GM12878 (cell line): Measurements from ENCODE around the gene RPL21. TPM values are rescaled to one million over a fixed set of nuclear protein-coding genes. Genes with fewer than 3 reads are reported as not detected.

Experiments
- ATAC-seq: fragments of 200-7000 bp; cut with Tn5 transposase; 3 replicates; pipeline ENCODE4 v1.9.1; 2020; ENCODE audit warnings: mild to moderate bottlenecking, moderate library complexity
- BruUV-seq: library from RNA; stranded (reverse); fragments of 400-500 nt; replicated peaks from 2 replicates; lab custom pipeline; 2021; lab: Mats Ljungman, UMichigan
- CTCF ChIA-PET: fragments of 300-600 bp; sonication (Branson Sonifier 250); formaldehyde crosslinking; extraction: SDS; loops from one replicate; lab custom pipeline; 2021; ENCODE audit warnings: inconsistent platforms; lab: Yijun Ruan, JAX
- POLR2A ChIA-PET: fragments of 350-600 bp; formaldehyde crosslinking; extraction: SDS; loops from one replicate; lab custom pipeline; 2021; ENCODE audit warnings: inconsistent platforms; lab: Charles Lee
- RAD21 ChIA-PET: fragments of 300-600 bp; sonication (Branson Sonifier 250); formaldehyde crosslinking; loops from one replicate; lab custom pipeline; 2023; ENCODE audit warnings: antibody characterized with exemption; ENCODE audit not compliant: unreplicated experiment; lab: Charles Lee
- SMC1A ChIA-PET: fragments of 300-600 bp; sonication (Branson Sonifier 250); formaldehyde crosslinking; loops from one replicate; lab custom pipeline; 2023; ENCODE audit not compliant: unreplicated experiment, uncharacterized antibody; lab: Charles Lee
- DNase-seq: peaks from one replicate; pipeline ENCODE4 v3.0.0-alpha.2; 2011; ENCODE audit warnings: low read depth, low spot score
- FAIRE-seq: peaks from 3 replicates; lab custom pipeline; 2011; peaks lifted over from hg19 to GRCh38; lab: Jason Lieb, UNC
- H2AFZ ChIP-seq: 2 replicates; pipeline ENCODE4 v1.6.0; 2011; ENCODE audit warnings: low read depth, low read length, control low read depth; ENCODE audit not compliant: control insufficient read depth
- H3K27ac ChIP-seq: 2 replicates; pipeline ENCODE4 v1.5.1; 2011; ENCODE audit warnings: control low read depth; ENCODE audit not compliant: control insufficient read depth, insufficient read depth
- H3K27me3 ChIP-seq, 2 experiments: replicated peaks in 1 of 2; 2 replicates each; pipeline versions ENCODE4 v1.6.0 to v1.6.1; 2011; ENCODE audit warnings: low read length in 1 of 2; ENCODE audit not compliant: control insufficient read depth in 2 of 2, insufficient read depth in 2 of 2
- H3K36me3 ChIP-seq, 2 experiments: 2 replicates each; pipeline ENCODE4 v1.5.1; 2011; ENCODE audit warnings: low read length in 1 of 2; ENCODE audit not compliant: control insufficient read depth in 2 of 2, insufficient read depth in 2 of 2
- H3K4me1 ChIP-seq: 2 replicates; pipeline ENCODE4 v1.6.1; 2011; ENCODE audit warnings: mild to moderate bottlenecking, low read length, moderate library complexity, mixed read lengths; ENCODE audit not compliant: control insufficient read depth, insufficient read depth
- H3K4me2 ChIP-seq: 2 replicates; pipeline ENCODE4 v1.6.0; 2011; ENCODE audit warnings: control low read depth; ENCODE audit not compliant: control insufficient read depth, insufficient read depth
- H3K4me3 ChIP-seq: fragments of 200-600 bp; sonication (generic); 2 replicates; pipeline ENCODE4 v1.5.1; 2016
- H3K79me2 ChIP-seq: 2 replicates; pipeline ENCODE4 v1.6.0; 2011; ENCODE audit warnings: low read length; ENCODE audit not compliant: control insufficient read depth, insufficient read depth
- H3K9ac ChIP-seq: 2 replicates; pipeline ENCODE4 v1.8.0; 2011; ENCODE audit warnings: low read length, control low read depth, mixed read lengths; ENCODE audit not compliant: control insufficient read depth, insufficient read depth
- H3K9me3 ChIP-seq: replicated peaks from 3 replicates; pipeline ENCODE4 v1.5.1; 2011; ENCODE audit warnings: mild to moderate bottlenecking, low read length; ENCODE audit not compliant: control insufficient read depth, insufficient read depth
- H4K20me1 ChIP-seq: 2 replicates; pipeline ENCODE4 v1.6.0; 2011; ENCODE audit not compliant: control insufficient read depth, insufficient read depth
- HSF1 ChIP-seq: fragments of 150-350 bp; IDR thresholded peaks from 2 replicates; pipeline ENCODE4 v1.6.1; 2014; ENCODE audit warnings: mild to moderate bottlenecking, low read depth, low read length
- IKZF2 ChIP-seq, 2 experiments: fragments of 450-650 bp; IDR thresholded peaks; 2 replicates each; pipeline ENCODE4 v1.6.1; 2017; ENCODE audit warnings: mild to moderate bottlenecking in 2 of 2, moderate library complexity in 2 of 2
- SRF ChIP-seq, 2 experiments: IDR thresholded peaks; 2 replicates each; pipeline ENCODE4 v1.6.1; 2011; ENCODE audit warnings: low read depth in 2 of 2, low read length in 2 of 2, mild to moderate bottlenecking in 1 of 2, moderate library complexity in 1 of 2
- ZNF384 ChIP-seq: IDR thresholded peaks from 2 replicates; pipeline ENCODE4 v1.6.1; 2012; ENCODE audit warnings: low read depth, mild to moderate bottlenecking, low read length, improper control_type of control experiment, borderline replicate concordance
- WGBS: methylation state at CpG from one replicate; pipeline ENCODE4 v1.1.6; 2016; ENCODE audit warnings: low lambda C conversion rate; ENCODE audit not compliant: insufficient replicate concordance, insufficient coverage; ENCODE audit errors: missing lambda C conversion rate; 5-methylcytosine and 5-hydroxymethylcytosine counted together
- in situ Hi-C: fragments of 300-500 bp; cut with MboI; formaldehyde crosslinking; loops from 9 replicates; pipeline ENCODE4 v1.14.3; 2018; ENCODE audit warnings: mixed read lengths
- intact Hi-C: fragments of 100-400 bp; cut with micrococcal nuclease; formaldehyde crosslinking; loops from one replicate; pipeline ENCODE4 v1.14.2; 2022; ENCODE audit not compliant: unreplicated experiment
- polyA plus RNA-seq, 11 experiments: library from polyadenylated mRNA; depleted of rRNA in 4 of 11; unstranded in 6 of 11; stranded (reverse) in 5 of 11; fragments of >200 nt; fragmentation: Nextera tagmentation in 4 of 11; fragmentation: Illumina TruSeq in 1 of 11; extraction: Ambion mirVana in 4 of 11; extraction: Trizol in 1 of 11; gene quantifications; 1 replicate in 1 of 11; 2 replicates in 10 of 11; pipeline versions ENCODE4 v1.2.1 to v1.2.3, GENCODE V29; 2011 to 2016; ENCODE audit warnings: inconsistent platforms in 2 of 11, missing spikeins in 2 of 11, low read depth in 1 of 11
- total RNA-seq, 4 experiments: library from RNA; depleted of rRNA in 3 of 4; stranded (reverse); fragments of >200 nt in 3 of 4; fragmentation: Illumina TruSeq in 1 of 4; extraction: Trizol in 1 of 4; gene quantifications; 2 replicates each; pipeline versions ENCODE4 v1.2.1 to v1.2.3, GENCODE V29; 2013 to 2021
- TF ChIP-seq, protein P1 (sequence below): fragments of 150-350 bp; IDR thresholded peaks from 2 replicates; pipeline ENCODE4 v1.6.1; 2016; ENCODE audit warnings: low read depth, low read length
- TF ChIP-seq, protein P2 (sequence below): IDR thresholded peaks from 2 replicates; pipeline ENCODE4 v1.6.1; 2011; ENCODE audit warnings: borderline replicate concordance, low read depth, mild to moderate bottlenecking, moderate library complexity, low read length; ENCODE audit not compliant: insufficient read depth, poor library complexity, severe bottlenecking

The RPL21 gene
- total and polyA plus RNA-seq, 10 of the 15 experiments (the other 5 are each of a cell fraction or from before 2014, with no cell fraction given), result 817 to 9,760 (median 1,698) TPM

- no peaks in the 10 kb centered on the region for H3K4me1 ChIP-seq
- ATAC-seq, result no peak
- H3K4me2 ChIP-seq, result no peak overlapping the region
- ChIA-PET RAD21 (interaction anchor here (1.1 to 1.2 kb wide), 2 partner anchors 296 to 334 kb away, joined by 4 to 5 read pairs; no protein-coding TSS in a partner anchor), CTCF (interaction anchor here (0.9 to 3.0 kb wide), 3 partner anchors 10 to 334 kb away, joined by 3 to 19 read pairs (median 8); partner anchors contain the start of gene RASL11A), POLR2A (no interaction called here), SMC1A (interaction anchor here (0.6 to 5.7 kb wide), 3 partner anchors 246 to 1199 kb away, joined by 3 to 35 read pairs (median 3); no protein-coding TSS in a partner anchor)
- DNase-seq, result no peak
- no peaks in the 10 kb centered on the region for H4K20me1 ChIP-seq
- no peak overlapping the region for H3K9ac ChIP-seq
- H3K27ac ChIP-seq, result no peak overlapping the region
- H3K36me3 ChIP-seq, result no peaks in the 10 kb centered on the region
- 34% methylated on average over 4 of the region's 4 CpGs for WGBS
- no peak overlapping the region for H3K4me3 ChIP-seq
- no peak for FAIRE-seq
- BruUV-seq, result no TSS peak
- no peak for TF ChIP-seq ZNF384
- H3K79me2 ChIP-seq, result no peaks in the 10 kb centered on the region
- intact Hi-C loops, result no loop called here
- no peaks in the 10 kb centered on the region for H3K9me3 ChIP-seq
- no peaks in the 10 kb centered on the region; a peak in 1 of 4 replicates for H3K27me3 ChIP-seq
- H2AFZ ChIP-seq, result no peak overlapping the region
- in situ Hi-C loops, result loop anchor here (5.0 kb wide), 1 partner anchor 294 kb away; no protein-coding TSS in a partner anchor
Measured at GRCh38 chr13:27280841-27281240, 29.5 kb downstream of the RPL21 start.

GRCh38 chr13:27281420-27281819 is 30.1 kb downstream of the RPL21 start:
- FAIRE-seq, result no peak
- RAD21 ChIA-PET, result interaction anchor here (1.2 to 1.4 kb wide), 2 partner anchors 296 to 335 kb away, joined by 4 to 5 read pairs; no protein-coding TSS in a partner anchor
- no peak overlapping the region for H3K27ac ChIP-seq
- H2AFZ ChIP-seq, result no peak overlapping the region
- ATAC-seq, result no peak; the same call in 2 of the 3 replicates
- intact Hi-C loops (no loop called here), in situ Hi-C loops (loop anchor here (5.0 kb wide), 1 partner anchor 294 kb away; no protein-coding TSS in a partner anchor)
- H3K4me2 ChIP-seq, result no peak overlapping the region
- no peaks in the 10 kb centered on the region for H4K20me1 ChIP-seq
- no peaks in the 10 kb centered on the region for H3K4me1 ChIP-seq
- 0% methylated on average over 1 of the region's 1 CpG for WGBS
- no peaks in the 10 kb centered on the region; a peak in 1 of 4 replicates for H3K27me3 ChIP-seq
- no TSS peak for BruUV-seq
- SMC1A ChIA-PET, result interaction anchor here (0.9 to 5.7 kb wide), 3 partner anchors 11 to 296 kb away, joined by 3 to 35 read pairs (median 3); partner anchors contain the start of gene RASL11A
- DNase-seq, result no peak
- no peak overlapping the region for H3K9ac ChIP-seq
- H3K79me2 ChIP-seq, result no peaks in the 10 kb centered on the region
- POLR2A ChIA-PET, result no interaction called here
- no peaks in the 10 kb centered on the region for H3K9me3 ChIP-seq
- CTCF ChIA-PET, result interaction anchor here (0.9 to 3.0 kb wide), 6 partner anchors 11 to 335 kb away, joined by 3 to 19 read pairs (median 4); partner anchors contain the start of gene RASL11A
- H3K4me3 ChIP-seq, result no peak overlapping the region
- no peaks in the 10 kb centered on the region for H3K36me3 ChIP-seq
- TF ChIP-seq IKZF2 (IDR thresholded peaks at IDR 0.05), result no peak
- no peak for TF ChIP-seq SRF (IDR thresholded peaks at IDR 0.05; ENCODE audit: low read depth in 2 of 2, low read length in 2 of 2)
- TF ChIP-seq, protein P1, sequence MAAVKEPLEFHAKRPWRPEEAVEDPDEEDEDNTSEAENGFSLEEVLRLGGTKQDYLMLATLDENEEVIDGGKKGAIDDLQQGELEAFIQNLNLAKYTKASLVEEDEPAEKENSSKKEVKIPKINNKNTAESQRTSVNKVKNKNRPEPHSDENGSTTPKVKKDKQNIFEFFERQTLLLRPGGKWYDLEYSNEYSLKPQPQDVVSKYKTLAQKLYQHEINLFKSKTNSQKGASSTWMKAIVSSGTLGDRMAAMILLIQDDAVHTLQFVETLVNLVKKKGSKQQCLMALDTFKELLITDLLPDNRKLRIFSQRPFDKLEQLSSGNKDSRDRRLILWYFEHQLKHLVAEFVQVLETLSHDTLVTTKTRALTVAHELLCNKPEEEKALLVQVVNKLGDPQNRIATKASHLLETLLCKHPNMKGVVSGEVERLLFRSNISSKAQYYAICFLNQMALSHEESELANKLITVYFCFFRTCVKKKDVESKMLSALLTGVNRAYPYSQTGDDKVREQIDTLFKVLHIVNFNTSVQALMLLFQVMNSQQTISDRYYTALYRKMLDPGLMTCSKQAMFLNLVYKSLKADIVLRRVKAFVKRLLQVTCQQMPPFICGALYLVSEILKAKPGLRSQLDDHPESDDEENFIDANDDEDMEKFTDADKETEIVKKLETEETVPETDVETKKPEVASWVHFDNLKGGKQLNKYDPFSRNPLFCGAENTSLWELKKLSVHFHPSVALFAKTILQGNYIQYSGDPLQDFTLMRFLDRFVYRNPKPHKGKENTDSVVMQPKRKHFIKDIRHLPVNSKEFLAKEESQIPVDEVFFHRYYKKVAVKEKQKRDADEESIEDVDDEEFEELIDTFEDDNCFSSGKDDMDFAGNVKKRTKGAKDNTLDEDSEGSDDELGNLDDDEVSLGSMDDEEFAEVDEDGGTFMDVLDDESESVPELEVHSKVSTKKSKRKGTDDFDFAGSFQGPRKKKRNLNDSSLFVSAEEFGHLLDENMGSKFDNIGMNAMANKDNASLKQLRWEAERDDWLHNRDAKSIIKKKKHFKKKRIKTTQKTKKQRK, result no peak
- TF ChIP-seq HSF1, result no peak
- TF ChIP-seq, protein P2, sequence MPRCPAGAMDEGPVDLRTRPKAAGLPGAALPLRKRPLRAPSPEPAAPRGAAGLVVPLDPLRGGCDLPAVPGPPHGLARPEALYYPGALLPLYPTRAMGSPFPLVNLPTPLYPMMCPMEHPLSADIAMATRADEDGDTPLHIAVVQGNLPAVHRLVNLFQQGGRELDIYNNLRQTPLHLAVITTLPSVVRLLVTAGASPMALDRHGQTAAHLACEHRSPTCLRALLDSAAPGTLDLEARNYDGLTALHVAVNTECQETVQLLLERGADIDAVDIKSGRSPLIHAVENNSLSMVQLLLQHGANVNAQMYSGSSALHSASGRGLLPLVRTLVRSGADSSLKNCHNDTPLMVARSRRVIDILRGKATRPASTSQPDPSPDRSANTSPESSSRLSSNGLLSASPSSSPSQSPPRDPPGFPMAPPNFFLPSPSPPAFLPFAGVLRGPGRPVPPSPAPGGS, result no peak
